GM12865 (cell line): Measurements from ENCODE around the gene KYAT1.
"Not testable (repeated sequence)": the region's sequence is repeated elsewhere in the genome, so short reads cannot be mapped to it uniquely, and the experiment has no call there.

Source experiments
- DNase-seq: peaks from one replicate; pipeline ENCODE4 v3.0.0; 2010; ENCODE audit warnings: low read depth
- H3K4me3 ChIP-seq: 2 replicates; pipeline ENCODE4 v1.5.1; 2011; ENCODE audit warnings: mild to moderate bottlenecking, low read depth, low read length, control low read depth
- CTCF ChIP-seq: IDR thresholded peaks from 2 replicates; pipeline ENCODE4 v1.5.1; 2011; ENCODE audit warnings: low read length, control low read depth, low read depth, inconsistent platforms; ENCODE audit not compliant: insufficient read depth; ENCODE audit errors: missing control alignments

The KYAT1 gene

GRCh38 chr9:128847803-128848202 lies 33.9 kb downstream of the KYAT1 start:
- DNase-seq: no peak
- no peak overlapping the region for H3K4me3 ChIP-seq
- TF ChIP-seq CTCF: no peak

GRCh38 chr9:128846680-128847030 lies 35.1 kb downstream of the KYAT1 start:
- no peak for DNase-seq
- H3K4me3 ChIP-seq: no peak overlapping the region

GRCh38 chr9:128845186-128845931 lies 36.4 kb downstream of the KYAT1 start:
- no peak for TF ChIP-seq CTCF
- no peak for DNase-seq
- H3K4me3 ChIP-seq: no peak overlapping the region

More at GRCh38 chr9:128846680-128847030, 35.1 kb downstream of the KYAT1 start:
- TF ChIP-seq CTCF: no peak

- not testable (repeated sequence) for DNase-seq, H3K4me3 ChIP-seq
These were observed 38.6 kb downstream of the KYAT1 start for GRCh38 chr9:128843171-128843570.

- no peak for DNase-seq
- no peak overlapping the region for H3K4me3 ChIP-seq
- no peak for TF ChIP-seq CTCF
These were observed 39.9 kb downstream of the KYAT1 start for GRCh38 chr9:128841694-128842492.

- H3K4me3 ChIP-seq: no peak overlapping the region
- TF ChIP-seq CTCF: no peak
- DNase-seq: no peak
These were observed 41.2 kb downstream of the KYAT1 start for GRCh38 chr9:128840524-128840923.

GRCh38 chr9:128838338-128838737 lies 43.4 kb downstream of the KYAT1 start:
- no peak for TF ChIP-seq CTCF
- DNase-seq: no peak
- no peak overlapping the region for H3K4me3 ChIP-seq
